HCT116 (cell line): Measurements from ENCODE around the gene NPR3.

Experiments
- ATF3 ChIP-seq: IDR thresholded peaks from 2 replicates; pipeline ENCODE4 v1.6.1; 2012
- CEBPB ChIP-seq: IDR thresholded peaks from 2 replicates; pipeline ENCODE4 v1.6.1; 2012; ENCODE audit warnings: low read depth
- CTCF ChIP-seq, 3 experiments: fragments of 200-600 bp in 1 of 3; sonication (generic) in 1 of 3; IDR thresholded peaks in 2 of 3; conservative IDR thresholded peaks in 1 of 3; 2 replicates each; pipeline ENCODE4 v1.5.1; 2012 to 2017; ENCODE audit warnings: low read depth in 2 of 3, low read length in 2 of 3, antibody characterized with exemption in 1 of 3, borderline replicate concordance in 1 of 3, control low read depth in 1 of 3, mild to moderate bottlenecking in 1 of 3, mixed read lengths in 1 of 3, mixed run types in 1 of 3, moderate library complexity in 1 of 3; ENCODE audit not compliant: insufficient read depth in 1 of 3
- EGR1 ChIP-seq: IDR thresholded peaks from 2 replicates; pipeline ENCODE4 v1.6.1; 2012; ENCODE audit warnings: low read depth
- EZH2 ChIP-seq: fragments of 200-600 bp; sonication (generic); IDR thresholded peaks from 2 replicates; pipeline ENCODE4 v1.6.1; 2017; ENCODE audit warnings: antibody characterized with exemption, mixed run types
- EZH2phosphoT487 ChIP-seq: fragments of 200-600 bp; IDR thresholded peaks from 2 replicates; pipeline ENCODE4 v1.6.1; 2018; ENCODE audit warnings: antibody characterized with exemption, borderline replicate concordance
- JUND ChIP-seq: IDR thresholded peaks from 2 replicates; pipeline ENCODE4 v1.6.1; 2012
- POLR2A ChIP-seq: IDR thresholded peaks from 2 replicates; pipeline ENCODE4 v1.7.0; 2011; ENCODE audit warnings: borderline replicate concordance; ENCODE audit not compliant: insufficient read depth, insufficient read length; ENCODE audit errors: extremely low read depth
- POLR2AphosphoS5 ChIP-seq: IDR thresholded peaks from 2 replicates; pipeline ENCODE4 v1.6.1; 2011; ENCODE audit warnings: mild to moderate bottlenecking, low read depth, low read length, moderate library complexity
- SIN3A ChIP-seq: IDR thresholded peaks from 2 replicates; pipeline ENCODE4 v1.6.1; 2012; ENCODE audit warnings: low read depth
- SRF ChIP-seq: IDR thresholded peaks from 2 replicates; pipeline ENCODE4 v1.6.1; 2012; ENCODE audit warnings: low read depth
- YY1 ChIP-seq: IDR thresholded peaks from 2 replicates; pipeline ENCODE4 v1.6.1; 2011; ENCODE audit warnings: low read length, low read depth, moderate library complexity, mild to moderate bottlenecking; ENCODE audit not compliant: insufficient replicate concordance; ENCODE audit errors: extremely low read depth
- ZBTB33 ChIP-seq: IDR thresholded peaks from 2 replicates; pipeline ENCODE4 v1.6.1; 2011; ENCODE audit warnings: mild to moderate bottlenecking, low read length, moderate library complexity; ENCODE audit not compliant: insufficient replicate concordance; ENCODE audit errors: extremely low read depth
- ZNF274 ChIP-seq: fragments of 200-500 bp; sonication (Bioruptor generic); IDR thresholded peaks from 2 replicates; pipeline ENCODE4 v1.6.1; 2014; ENCODE audit warnings: mild to moderate bottlenecking, low read depth, low read length, inconsistent platforms

GRCh38 chr5:32779754-32780415 lies 68.8 kb downstream of the NPR3 start:
- TF ChIP-seq POLR2A = no peak
- no peak for TF ChIP-seq CTCF (IDR thresholded peaks at IDR 0.05 in 2 of 3, conservative IDR thresholded peaks at IDR 0.05 in 1 of 3; ENCODE audit: borderline replicate concordance in 1 of 3, insufficient read depth in 1 of 3, low read depth in 2 of 3, low read length in 2 of 3)
- TF ChIP-seq EGR1 = no peak
- TF ChIP-seq SIN3A = no peak
- no peak for TF ChIP-seq EZH2
- no peak for TF ChIP-seq ZBTB33
- TF ChIP-seq YY1 = no peak
- no peak for TF ChIP-seq ZNF274
- no peak for TF ChIP-seq CEBPB
- no peak for TF ChIP-seq EZH2phosphoT487
- TF ChIP-seq POLR2AphosphoS5 = no peak
- TF ChIP-seq ATF3 = no peak
- TF ChIP-seq SRF = no peak
- TF ChIP-seq JUND = no peak
